Measurements from ENCODE around the gene WDR81.

- no peak for TF ChIP-seq CTCF (IDR thresholded peaks at IDR 0.05)
- no peak for TF ChIP-seq POLR2A (IDR thresholded peaks at IDR 0.05)
These were observed 37.9 kb downstream of the WDR81 start for GRCh38 chr17:1762233-1762900.

Data from esophagus squamous epithelium (tissue), 4 donors.